KG1 (cell line): ENCODE results near the gene CEP89.
"Not testable (repeated sequence)": the region's sequence is repeated elsewhere in the genome, so short reads cannot be mapped to it uniquely, and the experiment has no call there.

Experiments
- DNase-seq: peaks from one replicate; lab custom pipeline; 2025; lab: John Stamatoyannopoulos, UW

Gene CEP89

GRCh38 chr19:32945260-32945659, 26.5 kb downstream of the CEP89 start:
- no peak for DNase-seq

GRCh38 chr19:32941273-32941672, 30.5 kb downstream of the CEP89 start:
- not testable (repeated sequence) for DNase-seq

GRCh38 chr19:32936065-32936464, 35.7 kb downstream of the CEP89 start:
- no peak for DNase-seq

- no peak for DNase-seq
Measured at GRCh38 chr19:32935629-32936028, 36.1 kb downstream of the CEP89 start.

- DNase-seq, result no peak
Measured at GRCh38 chr19:32933571-32933970, 38.2 kb downstream of the CEP89 start.

GRCh38 chr19:32930567-32930966, 41.2 kb downstream of the CEP89 start:
- DNase-seq, result no peak

GRCh38 chr19:32928806-32929205, 43.0 kb downstream of the CEP89 start:
- no peak for DNase-seq

- DNase-seq, result no peak
Measured at GRCh38 chr19:32924200-32924599, 47.6 kb downstream of the CEP89 start.

GRCh38 chr19:32921624-32922023, 50.1 kb downstream of the CEP89 start:
- no peak for DNase-seq

GRCh38 chr19:32919365-32919764, 52.4 kb downstream of the CEP89 start:
- DNase-seq, result no peak

- DNase-seq, result no peak
Measured at GRCh38 chr19:32917616-32917996, 54.2 kb downstream of the CEP89 start.

- DNase-seq, result no peak
Measured at GRCh38 chr19:32916969-32917615, 54.7 kb downstream of the CEP89 start.

- no peak for DNase-seq
Measured at GRCh38 chr19:32914879-32915660, 56.7 kb downstream of the CEP89 start.

- DNase-seq, result no peak
Measured at GRCh38 chr19:32911467-32911866, 60.3 kb downstream of the CEP89 start.

GRCh38 chr19:32910874-32911273, 60.9 kb downstream of the CEP89 start:
- DNase-seq, result no peak

- no peak for DNase-seq
Measured at GRCh38 chr19:32910094-32910493, 61.7 kb downstream of the CEP89 start.

- DNase-seq, result no peak
Measured at GRCh38 chr19:32909257-32909656, 62.5 kb downstream of the CEP89 start.

GRCh38 chr19:32908641-32909190, 63.0 kb downstream of the CEP89 start:
- no peak for DNase-seq

GRCh38 chr19:32902448-32902847, 69.3 kb downstream of the CEP89 start:
- no peak for DNase-seq

- DNase-seq, result no peak
Measured at GRCh38 chr19:32901504-32902161, 70.1 kb downstream of the CEP89 start.

- no peak for DNase-seq
Measured at GRCh38 chr19:32896516-32897214, 75.1 kb downstream of the CEP89 start.

- DNase-seq, result no peak
Measured at GRCh38 chr19:32895384-32895783, 76.4 kb downstream of the CEP89 start.
